Ectodermal cell (in vitro differentiated cells): Measurements from ENCODE around the gene TMEM14B.
"Not testable (repeated sequence)": the region's sequence is repeated elsewhere in the genome, so short reads cannot be mapped to it uniquely, and the experiment has no call there.

Experiments used
- H3K27ac ChIP-seq: 2 replicates; pipeline ENCODE4 v1.7.0; 2013; ENCODE audit warnings: mild to moderate bottlenecking, low read depth, low read length; ENCODE audit not compliant: insufficient read depth, poor library complexity, severe bottlenecking
- H3K27me3 ChIP-seq: 2 replicates; pipeline ENCODE4 v1.7.0; 2013; ENCODE audit warnings: mild to moderate bottlenecking, low read length; ENCODE audit not compliant: insufficient read depth, control insufficient read depth, poor library complexity, severe bottlenecking
- H3K36me3 ChIP-seq: one replicate; pipeline ENCODE4 v1.7.0; 2013; ENCODE audit warnings: low read length; ENCODE audit not compliant: control insufficient read depth, insufficient read depth
- H3K4me1 ChIP-seq: one replicate; pipeline ENCODE4 v1.7.0; 2013; ENCODE audit warnings: low read length; ENCODE audit not compliant: control insufficient read depth, insufficient read depth
- H3K4me3 ChIP-seq: 2 replicates; pipeline ENCODE4 v1.7.0; 2013; ENCODE audit warnings: low read depth, low read length, control low read depth; ENCODE audit not compliant: insufficient read depth
- H3K9me3 ChIP-seq: 2 replicates; pipeline ENCODE4 v1.7.0; 2013; ENCODE audit warnings: mild to moderate bottlenecking, low read length, moderate library complexity; ENCODE audit not compliant: control insufficient read depth
- WGBS, 2 experiments: methylation state at CpG; one replicate each; pipeline ENCODE4 v1.1.7; 2013; ENCODE audit warnings: missing lambda C conversion rate in 2 of 2; 5-methylcytosine and 5-hydroxymethylcytosine counted together

Gene TMEM14B

GRCh38 chr6:10745116-10745515, 2.5 kb upstream of the TMEM14B start:
- WGBS, 2 experiments, result 84 to 88% methylated on average over 5 of the region's 5 CpGs
- Histone ChIP-seq H3K36me3 (no peaks in the 10 kb centered on the region), H3K27ac (no peak overlapping the region)

GRCh38 chr6:10746915-10747250, 722 bp upstream of the TMEM14B start:
- Histone ChIP-seq H3K36me3 (no peaks in the 10 kb centered on the region), H3K4me1 (peaks cover 6% of the 10 kb centered on the region), H3K27me3 (no peaks in the 10 kb centered on the region), H3K4me3 (peak overlapping the region; percentile 92), H3K9me3 (no peaks in the 10 kb centered on the region), H3K27ac (no peak overlapping the region)
- WGBS, 2 experiments, result 86% methylated on average over 9 of the region's 9 CpGs

More at GRCh38 chr6:10745116-10745515, 2.5 kb upstream of the TMEM14B start:
- peaks cover 6% of the 10 kb centered on the region for H3K4me1 ChIP-seq
- H3K27me3 ChIP-seq, result no peaks in the 10 kb centered on the region
- no peaks in the 10 kb centered on the region for H3K9me3 ChIP-seq
- no peak overlapping the region for H3K4me3 ChIP-seq

- Histone ChIP-seq H3K36me3 (peaks cover 12% of the 10 kb centered on the region), H3K27ac (no peak overlapping the region), H3K27me3 (no peaks in the 10 kb centered on the region), H3K4me1 (peaks cover 6% of the 10 kb centered on the region), H3K9me3 (no peaks in the 10 kb centered on the region), H3K4me3 (no peak overlapping the region)
- WGBS, 2 experiments, result 85 to 87% methylated on average over 2 of the region's 2 CpGs
Measured at GRCh38 chr6:10749734-10750133, 2.1 kb downstream of the TMEM14B start.

- 95 to 96% methylated on average over 6 of the region's 6 CpGs for WGBS, 2 experiments
- not testable (repeated sequence) for H3K4me1 ChIP-seq, H3K9me3 ChIP-seq, H3K27ac ChIP-seq, H3K27me3 ChIP-seq, H3K4me3 ChIP-seq
- peaks cover 12% of the 10 kb centered on the region for H3K36me3 ChIP-seq
Measured at GRCh38 chr6:10750568-10750967, 3.0 kb downstream of the TMEM14B start.

GRCh38 chr6:10751757-10752156, 4.2 kb downstream of the TMEM14B start:
- H3K4me3 ChIP-seq, H3K9me3 ChIP-seq, H3K27ac ChIP-seq, H3K4me1 ChIP-seq, H3K27me3 ChIP-seq: not testable (repeated sequence)
- H3K36me3 ChIP-seq, result peaks cover 18% of the 10 kb centered on the region
- WGBS, 2 experiments, result 92 to 94% methylated on average over 4 of the region's 5 CpGs

- Histone ChIP-seq H3K4me3 (no peak overlapping the region), H3K27me3 (no peaks in the 10 kb centered on the region), H3K27ac (no peak overlapping the region), H3K36me3 (peaks cover 18% of the 10 kb centered on the region), H3K9me3 (no peaks in the 10 kb centered on the region), H3K4me1 (no peaks in the 10 kb centered on the region)
- 97 to 100% methylated on average over 1 of the region's 1 CpG for WGBS, 2 experiments
Measured at GRCh38 chr6:10756085-10756484, 8.5 kb downstream of the TMEM14B start.

- H3K9me3 ChIP-seq, result no peaks in the 10 kb centered on the region
- H3K36me3 ChIP-seq, result peaks cover 10% of the 10 kb centered on the region
Measured at GRCh38 chr6:10759312-10759839, 11.8 kb downstream of the TMEM14B start.

GRCh38 chr6:10759884-10760329, 12.3 kb downstream of the TMEM14B start:
- no peaks in the 10 kb centered on the region for H3K9me3 ChIP-seq
- no peak overlapping the region for H3K27ac ChIP-seq
- H3K36me3 ChIP-seq, result peaks cover 10% of the 10 kb centered on the region
- no peaks in the 10 kb centered on the region for H3K4me1 ChIP-seq
- no peaks in the 10 kb centered on the region for H3K27me3 ChIP-seq
- 92% methylated on average over 6 of the region's 6 CpGs for WGBS, 2 experiments
- no peak overlapping the region for H3K4me3 ChIP-seq

More at GRCh38 chr6:10759312-10759839, 11.8 kb downstream of the TMEM14B start:
- Histone ChIP-seq H3K4me1 (no peaks in the 10 kb centered on the region), H3K27me3 (no peaks in the 10 kb centered on the region), H3K4me3 (no peak overlapping the region), H3K27ac (no peak overlapping the region)
- 85 to 92% methylated on average over 3 of the region's 3 CpGs for WGBS, 2 experiments

- 91 to 100% methylated on average over 1 to 2 of the region's 2 CpGs for WGBS, 2 experiments
- Histone ChIP-seq H3K27me3 (no peaks in the 10 kb centered on the region), H3K27ac (no peak overlapping the region), H3K9me3 (no peaks in the 10 kb centered on the region), H3K4me1 (no peaks in the 10 kb centered on the region), H3K36me3 (peaks cover 5% of the 10 kb centered on the region), H3K4me3 (no peak overlapping the region)
Measured at GRCh38 chr6:10763006-10763405, 15.4 kb downstream of the TMEM14B start.

- Histone ChIP-seq H3K4me1 (no peaks in the 10 kb centered on the region), H3K4me3 (no peak overlapping the region), H3K36me3 (no peaks in the 10 kb centered on the region), H3K27ac (no peak overlapping the region), H3K9me3 (no peaks in the 10 kb centered on the region), H3K27me3 (no peaks in the 10 kb centered on the region)
- 95 to 96% methylated on average over 3 of the region's 3 CpGs for WGBS, 2 experiments
Measured at GRCh38 chr6:10769419-10769818, 21.8 kb downstream of the TMEM14B start.

GRCh38 chr6:10771371-10771894, 23.8 kb downstream of the TMEM14B start:
- H3K36me3 ChIP-seq, result peaks cover 6% of the 10 kb centered on the region
- WGBS, 2 experiments, result 91% methylated on average over 12 of the region's 12 CpGs

More at GRCh38 chr6:10771371-10771894, 23.8 kb downstream of the TMEM14B start:
- Histone ChIP-seq H3K9me3 (no peaks in the 10 kb centered on the region), H3K27ac (no peak overlapping the region), H3K4me3 (no peak overlapping the region), H3K4me1 (no peaks in the 10 kb centered on the region), H3K27me3 (no peaks in the 10 kb centered on the region)
